Measurements from ENCODE around the gene DRICH1.
"Not testable (repeated sequence)": the region's sequence is repeated elsewhere in the genome, so short reads cannot be mapped to it uniquely, and the experiment has no call there.

DRICH1 gene

GRCh38 chr22:23578306-23578705, 53.8 kb downstream of the DRICH1 start:
- in situ Hi-C loops (cut with HindIII; ENCODE audit: low sequenced_read_pairs): no loop called here
- no peak overlapping the region for H3K4me3 ChIP-seq (ENCODE audit: low read depth, low read length)
- DNase-seq (ENCODE audit: low read depth, low spot score): no peak
- TF ChIP-seq CTCF (IDR thresholded peaks at IDR 0.05; ENCODE audit: low read depth, low read length): no peak

- no peak for DNase-seq (ENCODE audit: low read depth, low spot score)
- H3K4me3 ChIP-seq (ENCODE audit: low read depth, low read length): no peak overlapping the region
- no peak for TF ChIP-seq CTCF (IDR thresholded peaks at IDR 0.05; ENCODE audit: low read depth, low read length)
- in situ Hi-C loops (cut with HindIII; ENCODE audit: low sequenced_read_pairs): no loop called here
Measured at GRCh38 chr22:23576681-23577080, 55.4 kb downstream of the DRICH1 start.

GRCh38 chr22:23575601-23576000, 56.5 kb downstream of the DRICH1 start:
- TF ChIP-seq CTCF (IDR thresholded peaks at IDR 0.05; ENCODE audit: low read depth, low read length): no peak
- no peak overlapping the region for H3K4me3 ChIP-seq (ENCODE audit: low read depth, low read length)
- DNase-seq (ENCODE audit: low read depth, low spot score): no peak
- in situ Hi-C loops (cut with HindIII; ENCODE audit: low sequenced_read_pairs): no loop called here

GRCh38 chr22:23574877-23575276, 57.2 kb downstream of the DRICH1 start:
- in situ Hi-C loops (cut with HindIII; ENCODE audit: low sequenced_read_pairs): no loop called here
- TF ChIP-seq CTCF (IDR thresholded peaks at IDR 0.05; ENCODE audit: low read depth, low read length): no peak
- no peak overlapping the region for H3K4me3 ChIP-seq (ENCODE audit: low read depth, low read length)
- no peak for DNase-seq (ENCODE audit: low read depth, low spot score)

GRCh38 chr22:23574371-23574811, 57.7 kb downstream of the DRICH1 start:
- H3K4me3 ChIP-seq (ENCODE audit: low read depth, low read length): no peak overlapping the region
- in situ Hi-C loops (cut with HindIII; ENCODE audit: low sequenced_read_pairs): no loop called here

GRCh38 chr22:23573701-23574235, 58.4 kb downstream of the DRICH1 start:
- in situ Hi-C loops (cut with HindIII; ENCODE audit: low sequenced_read_pairs); DNase-seq (ENCODE audit: low read depth, low spot score): not testable (repeated sequence)

More at GRCh38 chr22:23574371-23574811, 57.7 kb downstream of the DRICH1 start:
- no peak for DNase-seq (ENCODE audit: low read depth, low spot score)
- TF ChIP-seq CTCF (IDR thresholded peaks at IDR 0.05; ENCODE audit: low read depth, low read length): no peak

GRCh38 chr22:23573106-23573505, 59.0 kb downstream of the DRICH1 start:
- in situ Hi-C loops (cut with HindIII; ENCODE audit: low sequenced_read_pairs); DNase-seq (ENCODE audit: low read depth, low spot score); H3K4me3 ChIP-seq (ENCODE audit: low read depth, low read length): not testable (repeated sequence)

More at GRCh38 chr22:23573701-23574235, 58.4 kb downstream of the DRICH1 start:
- H3K4me3 ChIP-seq (ENCODE audit: low read depth, low read length): not testable (repeated sequence)

- no peak overlapping the region for H3K4me3 ChIP-seq (ENCODE audit: low read depth, low read length)
- TF ChIP-seq CTCF (IDR thresholded peaks at IDR 0.05; ENCODE audit: low read depth, low read length): no peak
- DNase-seq (ENCODE audit: low read depth, low spot score): no peak
- in situ Hi-C loops (cut with HindIII; ENCODE audit: low sequenced_read_pairs): no loop called here
Measured at GRCh38 chr22:23571486-23571885, 60.6 kb downstream of the DRICH1 start.

Data from astrocyte of the spinal cord (primary cell).